Transverse colon (tissue), 4 donors: Measurements from ENCODE around the gene UGT3A1. TPM values are rescaled to one million over a fixed set of nuclear protein-coding genes. Genes with fewer than 3 reads are reported as not detected.
"Not testable (repeated sequence)": the region's sequence is repeated elsewhere in the genome, so short reads cannot be mapped to it uniquely, and the experiment has no call there.

Experiments
- DNase-seq: peaks from one replicate; pipeline ENCODE4 v3.0.0-alpha.2; 2019
- H3K27ac ChIP-seq, 4 donors: fragments of 200-600 bp; sonication (generic); 2 replicates each; pipeline ENCODE4 v1.5.1; 2016 to 2018; ENCODE audit warnings: inconsistent platforms in 4 of 4
- H3K27me3 ChIP-seq: fragments of 200-600 bp; sonication (generic); 2 replicates; pipeline ENCODE4 v1.5.1; 2017; ENCODE audit warnings: inconsistent platforms
- H3K36me3 ChIP-seq, 4 donors: fragments of 200-600 bp; sonication (generic); 2 replicates each; pipeline ENCODE4 v1.5.1; 2017 to 2019; ENCODE audit warnings: inconsistent platforms in 4 of 4
- H3K4me1 ChIP-seq, 4 donors: fragments of 200-600 bp; sonication (generic); 2 replicates each; pipeline ENCODE4 v1.5.1; 2017 to 2020; ENCODE audit warnings: inconsistent platforms in 4 of 4
- H3K4me3 ChIP-seq, 4 donors: fragments of 200-600 bp; sonication (generic); 1 replicate in 1 of 4; 2 replicates in 3 of 4; pipeline versions ENCODE4 v1.5.1 to v1.6.1; 2017 to 2019; ENCODE audit warnings: inconsistent platforms in 4 of 4
- H3K9me3 ChIP-seq, 2 donors: fragments of 200-600 bp; sonication (generic); 2 replicates each; pipeline ENCODE4 v1.5.1; 2017 to 2019; ENCODE audit warnings: inconsistent platforms in 2 of 2
- CTCF ChIP-seq, 5 experiments: fragments of 200-600 bp in 3 of 5; fragments of 450-650 bp in 2 of 5; sonication (generic) in 3 of 5; IDR thresholded peaks; 1 replicate in 2 of 5; 2 replicates in 3 of 5; pipeline ENCODE4 v1.5.1; 2016 to 2017; ENCODE audit warnings: antibody characterized with exemption in 5 of 5, inconsistent platforms in 3 of 5, mild to moderate bottlenecking in 2 of 5, moderate library complexity in 1 of 5
- EP300 ChIP-seq: sonication (generic); formaldehyde crosslinking; IDR thresholded peaks from one replicate; pipeline ENCODE4 v1.6.1; 2017; ENCODE audit warnings: antibody characterized with exemption, low read depth
- POLR2A ChIP-seq: fragments of 450-650 bp; IDR thresholded peaks from one replicate; pipeline ENCODE4 v1.6.1; 2016; ENCODE audit warnings: antibody characterized with exemption, mild to moderate bottlenecking, moderate library complexity
- POLR2AphosphoS5 ChIP-seq, 3 donors: sonication (generic); formaldehyde crosslinking; IDR thresholded peaks; one replicate each; pipeline ENCODE4 v1.6.1; 2016; ENCODE audit warnings: antibody characterized with exemption in 3 of 3
- WGBS, 2 donors: methylation state at CpG; one replicate each; pipeline ENCODE4 v1.1.5; 2018; ENCODE audit warnings: low coverage in 1 of 2; 5-methylcytosine and 5-hydroxymethylcytosine counted together
- in situ Hi-C, 4 donors: fragments of 200-750 bp; cut with MboI; loops; one replicate each; pipeline versions ENCODE4 v1.15.0 to v1.15.1; 2017; ENCODE audit warnings: low sequenced_read_pairs in 3 of 4, low pct_ligation_motif_present in 1 of 4, low pct_unique_long_range_greater_than_20kb in 1 of 4
- intact Hi-C: fragments of 100-400 bp; cut with DNase I; formaldehyde crosslinking; loops from one replicate; pipeline ENCODE4 v1.15.1; 2023; ENCODE audit warnings: low total_unique reads
- total RNA-seq, 4 donors: library from RNA; depleted of rRNA; stranded (reverse); fragments of >200 nt; gene quantifications; one replicate each; pipeline ENCODE4 v1.1.0, GENCODE V29; 2016

The UGT3A1 gene
- total RNA-seq, 4 donors from 2014 or later = not detected

GRCh38 chr5:36027711-36028110, 36.5 kb upstream of the UGT3A1 start:
- no peak for DNase-seq
- intact Hi-C loops = no loop called here
- Histone ChIP-seq H3K4me1 (no peaks in the 10 kb centered on the region), H3K27me3 (no peaks in the 10 kb centered on the region), H3K4me3 (no peak overlapping the region), H3K36me3 (no peaks in the 10 kb centered on the region), H3K27ac (no peak overlapping the region), H3K9me3 (no peaks in the 10 kb centered on the region)
- TF ChIP-seq POLR2AphosphoS5 (IDR thresholded peaks at IDR 0.05) (no peak), CTCF (IDR thresholded peaks at IDR 0.05) (no peak), POLR2A (no peak), EP300 (no peak)
- WGBS, 2 donors = 81% methylated on average over 7 of the region's 8 CpGs; no CpG with 5 or more reads in 1 of the 2 donors
- in situ Hi-C loops = no loop called here

- intact Hi-C loops (no loop called here), in situ Hi-C loops (no loop called here)
- no peaks in the 10 kb centered on the region for H3K4me1 ChIP-seq
- H3K36me3 ChIP-seq = no peaks in the 10 kb centered on the region
- H3K9me3 ChIP-seq = no peaks in the 10 kb centered on the region
- 56 to 75% methylated on average over 6 of the region's 6 CpGs for WGBS, 2 donors
- DNase-seq = no peak
- no peak overlapping the region for H3K27ac ChIP-seq
- TF ChIP-seq POLR2AphosphoS5 (IDR thresholded peaks at IDR 0.05) (no peak), EP300 (no peak), CTCF (IDR thresholded peaks at IDR 0.05) (no peak), POLR2A (no peak)
- no peak overlapping the region for H3K4me3 ChIP-seq
- no peaks in the 10 kb centered on the region for H3K27me3 ChIP-seq
Measured at GRCh38 chr5:36026706-36027465, 35.7 kb upstream of the UGT3A1 start.

- H3K4me1 ChIP-seq, H3K36me3 ChIP-seq, H3K27me3 ChIP-seq, DNase-seq, H3K9me3 ChIP-seq, H3K27ac ChIP-seq, H3K4me3 ChIP-seq, intact Hi-C loops, in situ Hi-C loops: not testable (repeated sequence)
- WGBS, 2 donors = 75 to 80% methylated on average over 6 of the region's 6 CpGs
Measured at GRCh38 chr5:36022246-36022645, 31.1 kb upstream of the UGT3A1 start.

- intact Hi-C loops, H3K36me3 ChIP-seq, DNase-seq, H3K27me3 ChIP-seq, in situ Hi-C loops, H3K27ac ChIP-seq, H3K4me3 ChIP-seq: not testable (repeated sequence)
- 79 to 88% methylated on average over 5 of the region's 5 CpGs for WGBS, 2 donors
- peaks cover 10 to 12% of the 10 kb centered on the region in 2 donors for H3K9me3 ChIP-seq
- peaks cover 0 to 13% (median 3%) of the 10 kb centered on the region in 4 donors for H3K4me1 ChIP-seq
Measured at GRCh38 chr5:36019584-36019983, 28.4 kb upstream of the UGT3A1 start.

GRCh38 chr5:36017622-36018021, 26.4 kb upstream of the UGT3A1 start:
- Histone ChIP-seq H3K9me3 (peaks cover 12 to 16% of the 10 kb centered on the region in 2 donors), H3K4me3 (no peak overlapping the region), H3K27me3 (no peaks in the 10 kb centered on the region), H3K27ac (peak overlapping the region; percentile 22 to 51 (median 40)), H3K36me3 (no peaks in the 10 kb centered on the region), H3K4me1 (peaks cover 0 to 13% (median 3%) of the 10 kb centered on the region in 4 donors)
- TF ChIP-seq POLR2A = no peak
- in situ Hi-C loops (no loop called here), intact Hi-C loops (no loop called here)
- DNase-seq = peak; percentile 39
- WGBS, 2 donors = 37 to 62% methylated on average over 3 to 5 of the region's 5 CpGs
